ENCODE results near the gene AKAP17A.
"Not testable (repeated sequence)": the region's sequence is repeated elsewhere in the genome, so short reads cannot be mapped to it uniquely, and the experiment has no call there.

Gene AKAP17A

DNA sequence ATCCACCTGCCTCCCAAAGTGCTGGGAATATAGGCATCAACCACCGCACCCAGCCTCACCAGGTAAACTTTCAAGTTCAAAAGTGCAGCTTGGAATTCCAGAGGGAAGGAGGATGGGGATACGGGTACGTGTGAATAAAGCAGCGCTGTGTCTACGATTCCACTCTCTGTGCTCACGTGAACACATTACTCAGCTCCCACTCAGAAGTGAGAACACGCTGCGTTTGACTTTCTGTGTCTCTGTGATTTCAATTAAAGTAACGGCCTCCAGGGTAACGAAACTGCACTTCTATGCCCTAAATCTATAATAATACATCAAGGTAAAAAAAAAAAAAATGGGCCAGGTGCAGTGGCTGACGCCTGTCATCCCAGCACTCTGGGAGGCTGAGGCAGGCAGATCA is 15.1 kb downstream of the AKAP17A start:
- DNase-seq: no peak

DNA sequence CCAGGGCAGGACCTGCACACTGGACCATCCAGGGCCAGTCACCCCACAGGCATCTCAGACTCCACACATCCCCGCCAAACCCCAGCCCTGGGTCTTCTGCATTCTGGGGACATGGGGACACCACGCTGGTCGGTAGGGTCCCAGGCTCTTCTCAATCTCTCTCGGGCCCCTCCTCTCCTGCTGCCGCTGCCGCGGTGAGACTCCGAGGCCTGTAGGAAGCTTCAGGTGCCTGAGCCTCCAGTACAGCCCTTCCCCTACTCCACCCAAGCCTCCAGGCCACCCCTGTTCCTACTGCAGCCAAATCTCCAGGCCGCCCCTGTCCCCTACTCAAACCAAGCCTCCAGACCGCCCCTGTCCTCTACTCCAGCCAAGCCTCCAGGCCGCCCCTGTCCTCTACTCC is 17.9 kb downstream of the AKAP17A start:
- no peak for DNase-seq

DNA sequence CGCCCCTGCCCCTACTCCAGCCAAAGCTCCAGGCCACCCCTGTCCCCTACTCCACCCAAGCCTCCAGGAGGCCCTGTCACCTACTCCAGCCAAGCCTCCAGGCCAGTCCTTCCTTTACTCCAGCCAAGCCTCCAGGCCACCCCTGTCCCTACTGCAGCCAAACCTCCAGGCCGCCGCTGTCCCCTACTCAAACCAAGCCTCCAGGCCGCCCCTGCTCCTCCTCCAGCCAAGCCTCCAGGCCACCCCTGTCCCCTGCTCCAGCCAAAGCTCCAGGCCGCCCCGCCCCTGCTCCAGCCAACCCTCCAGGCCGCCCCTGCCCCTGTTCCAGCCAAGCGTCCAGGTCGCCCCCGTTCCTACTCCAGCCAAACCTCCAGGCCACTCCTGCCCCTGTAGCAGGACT is 18.4 kb downstream of the AKAP17A start:
- DNase-seq: no peak

DNA sequence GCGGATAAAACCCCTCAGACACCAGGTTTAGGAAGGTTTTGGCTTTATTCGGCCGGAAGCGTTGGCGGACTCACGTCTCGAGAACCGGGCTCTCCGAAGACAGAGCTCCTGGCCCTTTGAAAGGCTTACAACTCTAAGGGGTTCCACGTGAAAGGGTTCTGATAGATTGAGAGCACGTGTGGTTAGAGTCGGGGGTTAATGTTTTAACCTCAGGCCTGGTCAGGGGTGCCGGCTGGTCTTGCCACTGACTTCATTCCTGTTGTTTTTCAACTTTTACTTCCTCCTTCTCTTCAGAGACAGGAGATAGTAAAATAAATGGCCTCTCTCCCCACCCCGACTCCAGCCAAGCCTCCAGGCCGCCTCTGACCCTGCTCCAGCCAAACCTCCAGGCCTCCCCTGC is 18.8 kb downstream of the AKAP17A start:
- DNase-seq: no peak

DNA sequence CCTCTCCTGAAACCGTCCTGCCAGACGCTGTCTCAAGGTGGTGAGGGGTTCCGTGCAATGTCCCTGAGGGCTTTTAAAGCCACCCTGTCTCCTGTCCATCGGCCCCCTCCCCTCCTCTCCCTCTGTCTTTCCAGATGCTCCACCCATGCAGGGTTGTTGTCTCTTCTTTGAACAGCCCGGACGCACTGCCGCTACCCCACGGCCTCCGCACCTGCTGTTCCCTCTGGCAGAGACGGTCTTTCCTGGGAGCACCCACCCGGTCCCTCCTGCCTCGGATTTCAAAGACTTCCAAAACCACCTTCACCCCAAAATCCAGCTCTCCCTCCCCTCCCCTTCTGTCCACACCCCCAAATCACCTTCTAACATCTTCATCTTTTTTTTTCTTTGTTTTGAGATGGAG is 19.3 kb downstream of the AKAP17A start:
- no peak for DNase-seq

DNA sequence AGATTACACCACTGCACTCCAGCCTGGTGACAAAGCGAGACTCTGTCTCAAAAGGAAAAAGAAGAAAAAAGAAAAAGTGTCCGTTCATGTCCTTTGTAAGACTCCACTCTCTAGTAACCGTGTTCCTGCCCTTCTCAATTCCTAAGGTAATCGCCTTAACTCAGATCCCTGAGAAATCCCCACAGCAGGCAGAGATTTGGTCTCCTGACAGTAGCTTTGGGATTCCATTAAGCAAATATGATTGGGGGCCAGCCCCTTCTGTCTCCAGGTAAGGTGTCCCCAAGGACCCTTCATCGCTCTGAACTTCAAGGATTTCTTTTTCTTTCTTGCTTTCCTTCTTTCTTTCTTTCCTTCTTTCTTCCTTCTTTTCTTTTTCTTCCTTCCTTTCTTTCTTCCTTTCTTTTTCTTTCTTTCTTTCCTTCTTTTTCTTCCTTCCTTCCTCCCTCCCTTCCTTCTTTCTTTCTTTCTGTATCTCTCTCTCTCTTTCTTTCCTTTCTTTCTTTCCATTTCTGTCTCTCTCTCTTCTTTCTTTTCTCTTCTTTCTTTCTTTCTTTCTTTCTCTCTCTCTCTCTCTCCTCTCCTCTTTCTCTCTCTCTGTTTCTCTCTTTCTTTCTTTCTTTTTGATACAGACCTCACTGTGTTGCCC is 21.4 kb downstream of the AKAP17A start:
- no peak for DNase-seq

DNA sequence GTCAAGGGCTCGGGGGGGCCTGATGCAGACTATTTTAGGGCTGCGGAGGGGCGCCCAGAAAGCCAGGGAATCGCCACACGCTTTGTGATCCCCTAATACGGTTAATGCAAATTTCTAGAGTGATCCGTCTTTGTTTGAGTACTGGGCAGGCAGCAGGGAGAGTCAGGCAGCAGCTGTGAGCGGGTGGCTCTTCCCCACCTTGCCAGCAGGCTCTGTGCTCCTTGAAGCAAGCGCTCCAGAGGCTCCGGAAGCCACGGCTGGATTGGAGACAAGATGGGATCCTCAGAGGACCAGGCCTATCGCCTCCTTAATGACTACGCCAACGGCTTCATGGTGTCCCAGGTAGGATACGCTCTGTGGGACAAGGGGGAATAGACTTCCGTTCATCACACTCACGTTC is 23.5 kb downstream of the AKAP17A start, which contains the start of gene ASMT:
ASMT (plus strand) TSS at position 133 of the 400 bp plus-strand sequence; CDS start at position 274, 141 bp downstream.
- DNase-seq: no peak

DNA sequence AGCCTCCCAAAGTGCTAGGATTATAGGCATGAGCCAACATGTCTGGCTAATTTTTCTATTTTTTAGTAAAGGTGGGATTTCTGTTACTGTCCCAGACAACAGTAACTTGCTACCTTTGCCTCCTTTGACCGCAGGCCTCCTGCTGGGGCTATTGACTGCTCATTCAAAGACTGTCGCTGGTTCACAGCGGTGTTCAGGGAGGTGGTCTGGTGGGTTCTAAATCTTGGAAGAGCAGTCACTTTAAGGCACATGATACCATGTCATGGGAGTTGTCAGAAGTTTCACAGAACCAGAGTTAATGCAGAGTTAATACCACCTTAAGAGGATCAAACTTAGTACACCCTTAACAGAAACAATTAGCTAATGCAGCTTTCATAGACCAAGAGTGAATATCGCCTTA is 27.3 kb downstream of the AKAP17A start:
- DNase-seq: no peak

DNA sequence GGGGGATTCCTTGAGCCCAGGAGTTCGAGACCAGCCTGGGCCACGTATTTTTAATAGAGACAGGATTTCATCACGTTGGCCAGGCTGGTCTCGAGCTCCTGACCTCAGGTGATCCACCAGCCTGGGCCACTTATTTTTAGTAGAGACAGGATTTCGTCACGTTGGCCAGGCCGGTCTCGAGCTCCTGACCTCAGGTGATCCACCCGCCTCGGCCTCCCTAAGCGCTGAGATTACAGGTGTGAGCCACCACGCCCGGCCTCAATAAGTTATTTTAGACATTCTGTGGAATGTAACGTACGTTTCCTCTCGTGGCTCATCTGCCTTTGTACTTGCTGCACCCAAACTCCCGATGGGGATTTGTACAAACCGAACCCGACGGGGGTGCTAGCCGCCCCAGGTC is 32.3 kb downstream of the AKAP17A start:
- no peak for DNase-seq

DNA sequence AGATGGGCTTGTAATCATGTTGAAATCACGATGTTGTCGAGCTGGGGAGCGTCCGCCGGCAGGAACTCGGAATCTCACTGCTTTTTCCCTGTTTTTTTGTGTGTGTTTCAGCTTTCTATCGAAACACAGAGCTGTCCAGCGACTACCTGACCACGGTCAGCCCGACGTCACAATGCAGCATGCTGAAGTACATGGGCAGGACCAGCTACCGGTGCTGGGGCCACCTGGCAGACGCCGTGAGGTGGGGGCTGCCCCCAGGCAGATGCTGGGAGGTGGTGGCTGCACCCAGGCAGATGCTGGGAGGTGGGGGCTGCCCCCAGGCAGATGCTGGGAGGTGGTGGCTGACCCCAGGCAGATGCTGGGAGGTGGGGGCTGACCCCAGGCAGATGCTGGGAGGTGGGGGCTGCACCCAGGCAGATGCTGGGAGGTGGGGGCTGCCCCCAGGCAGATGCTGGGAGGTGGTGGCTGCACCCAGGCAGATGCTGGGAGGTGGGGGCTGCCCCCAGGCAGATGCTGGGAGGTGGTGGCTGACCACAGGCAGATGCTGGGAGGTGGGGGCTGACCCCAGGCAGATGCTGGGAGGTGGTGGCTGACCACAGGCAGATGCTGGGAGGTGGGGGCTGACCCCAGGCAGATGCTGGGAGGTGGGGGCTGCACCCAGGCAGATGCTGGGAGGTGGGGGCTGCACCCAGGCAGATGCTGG is 32.9 kb downstream of the AKAP17A start:
- DNase-seq: not testable (repeated sequence)

DNA sequence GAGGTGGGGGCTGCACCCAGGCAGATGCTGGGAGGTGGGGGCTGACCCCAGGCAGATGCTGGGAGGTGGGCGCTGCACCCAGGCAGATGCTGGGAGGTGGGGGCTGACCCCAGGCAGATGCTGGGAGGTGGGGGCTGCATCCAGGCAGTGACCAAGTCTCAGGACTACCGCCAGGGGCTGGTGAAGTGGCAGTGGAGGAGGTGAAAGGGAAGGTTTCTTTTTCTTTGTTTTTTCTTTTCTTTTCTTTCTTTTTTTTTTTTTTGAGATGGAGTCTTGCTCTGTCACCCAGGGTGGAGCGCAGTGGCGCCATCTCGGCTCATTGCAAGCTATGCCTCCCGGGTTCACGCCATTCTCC is 33.4 kb downstream of the AKAP17A start:
- not testable (repeated sequence) for DNase-seq

DNA sequence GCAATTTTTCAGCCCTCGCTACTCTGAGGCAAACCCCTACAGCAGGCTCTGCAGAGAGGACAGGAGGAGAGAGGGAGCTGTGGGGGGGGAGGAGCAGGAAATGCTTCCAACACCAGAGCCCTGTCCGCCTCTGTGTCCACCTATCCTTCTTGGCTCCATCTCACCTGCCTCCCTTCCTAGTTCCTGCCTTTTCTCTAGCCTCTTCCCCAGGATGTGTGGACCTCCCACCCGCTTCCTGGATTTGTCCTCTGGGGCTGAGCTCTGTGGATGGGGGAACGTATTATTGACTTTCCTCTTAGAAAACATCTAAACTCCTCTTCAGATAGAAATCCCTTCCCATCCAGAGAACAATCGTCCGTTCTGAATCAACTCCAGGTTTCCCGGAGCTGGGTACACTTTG is 37.8 kb downstream of the AKAP17A start:
- DNase-seq: no peak

DNA sequence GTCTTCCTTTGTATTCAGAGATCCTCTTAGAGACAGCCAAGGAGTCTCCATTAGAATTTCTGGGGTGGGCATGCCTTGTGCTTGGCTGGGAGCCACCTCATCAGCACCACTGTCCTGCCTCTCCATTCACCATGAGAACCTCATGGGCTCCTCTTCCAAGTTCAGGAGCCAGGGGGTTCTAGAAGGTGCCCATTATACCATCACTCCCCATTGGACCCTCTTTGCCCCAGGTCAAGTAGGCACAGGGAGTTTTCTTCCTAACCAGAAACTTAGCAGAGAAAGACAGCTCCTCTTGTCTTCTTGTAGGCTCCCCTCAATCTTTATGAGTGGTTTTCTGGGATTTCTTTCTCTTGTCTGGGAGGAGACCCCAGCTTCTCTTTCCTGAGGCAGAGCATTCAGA is 54.6 kb downstream of the AKAP17A start:
- DNase-seq: no peak

DNA sequence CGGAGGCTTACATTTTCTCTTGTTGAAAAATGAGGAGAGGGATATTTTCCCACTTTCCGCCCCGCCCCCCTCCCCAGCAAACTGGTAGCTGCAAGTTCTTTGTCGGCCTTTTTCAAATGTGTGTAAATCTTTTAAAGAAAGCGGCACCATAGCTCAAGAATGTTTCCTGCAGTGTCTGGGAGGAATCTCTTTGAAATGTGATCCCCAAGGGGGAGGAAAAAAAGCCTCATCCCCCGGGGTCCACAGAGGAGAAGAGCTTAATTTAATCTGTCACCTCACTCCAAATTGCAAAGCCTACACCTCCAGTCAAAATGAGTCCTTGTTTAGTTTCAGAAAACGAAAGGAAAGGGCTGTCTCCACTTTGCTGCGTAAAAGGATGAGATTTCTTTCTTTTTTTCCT is 58.2 kb downstream of the AKAP17A start:
- no peak for DNase-seq

Measured in central memory CD4-positive, alpha-beta T cell (primary cell).